SK-N-MC (cell line): ENCODE results near the gene JUN.

Experiments
- DNase-seq: peaks from one replicate; pipeline ENCODE4 v3.0.0-alpha.2; 2011; ENCODE audit warnings: low read depth, low spot score
- H3K27ac ChIP-seq: fragments of 200-600 bp; sonication (generic); 2 replicates; pipeline ENCODE4 v1.5.1; 2016; ENCODE audit warnings: mixed run types
- H3K36me3 ChIP-seq: fragments of 200-600 bp; sonication (generic); 2 replicates; pipeline ENCODE4 v1.6.1; 2017; ENCODE audit warnings: antibody characterized with exemption, low read length, mixed read lengths; ENCODE audit not compliant: insufficient read depth
- H3K4me3 ChIP-seq: fragments of 200-600 bp; sonication (generic); 2 replicates; pipeline ENCODE4 v1.5.1; 2016
- H3K9ac ChIP-seq: fragments of 200-600 bp; sonication (generic); 2 replicates; pipeline ENCODE4 v1.8.0; 2017; ENCODE audit warnings: mixed run types, mixed read lengths; ENCODE audit not compliant: insufficient read length
- H3K9me3 ChIP-seq: fragments of 200-600 bp; sonication (generic); 2 replicates; pipeline ENCODE4 v1.6.1; 2017; ENCODE audit warnings: low read depth, mild to moderate bottlenecking, antibody characterized with exemption, low read length, moderate library complexity, mixed read lengths
- EZH2 ChIP-seq: fragments of 200-600 bp; sonication (generic); IDR thresholded peaks from one replicate; pipeline ENCODE4 v1.6.1; 2017; ENCODE audit warnings: antibody characterized with exemption
- FOXP2 ChIP-seq: optimal IDR thresholded peaks from 2 replicates; pipeline ENCODE3; 2011; ENCODE audit warnings: mild to moderate bottlenecking, moderate library complexity; ENCODE audit not compliant: insufficient read depth; ENCODE audit errors: extremely low read length, control extremely low read depth
- POLR2AphosphoS5 ChIP-seq: IDR thresholded peaks from 2 replicates; pipeline ENCODE4 v1.6.1; 2012; ENCODE audit warnings: mild to moderate bottlenecking, low read depth, low read length, borderline replicate concordance

JUN gene

DNA sequence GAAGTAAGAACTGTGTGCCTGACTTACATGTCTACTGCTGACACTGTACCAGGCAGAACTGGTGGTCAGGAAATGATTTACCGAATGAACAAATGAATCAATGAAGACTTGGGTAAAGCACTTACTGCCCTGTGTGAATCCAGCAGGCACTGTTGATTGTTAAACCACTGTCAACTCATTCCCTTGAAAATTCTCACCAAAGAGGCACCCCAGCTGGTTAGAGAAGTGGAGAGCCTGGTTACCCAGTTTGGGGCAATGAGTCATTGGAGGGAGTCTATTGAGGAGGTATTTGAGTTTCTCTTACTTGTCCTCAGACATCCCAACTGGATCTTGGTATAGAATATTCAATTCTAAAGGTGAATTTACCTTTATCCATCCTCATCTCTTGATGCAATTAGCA, 34.2 kb downstream of the JUN start:
- Histone ChIP-seq H3K36me3 (no peaks in the 10 kb centered on the region), H3K4me3 (no peak overlapping the region), H3K9me3 (no peaks in the 10 kb centered on the region), H3K9ac (no peak overlapping the region), H3K27ac (no peak overlapping the region)
- no peak for TF ChIP-seq POLR2AphosphoS5
- TF ChIP-seq FOXP2, result no peak
- TF ChIP-seq EZH2, result no peak
- no peak for DNase-seq

DNA sequence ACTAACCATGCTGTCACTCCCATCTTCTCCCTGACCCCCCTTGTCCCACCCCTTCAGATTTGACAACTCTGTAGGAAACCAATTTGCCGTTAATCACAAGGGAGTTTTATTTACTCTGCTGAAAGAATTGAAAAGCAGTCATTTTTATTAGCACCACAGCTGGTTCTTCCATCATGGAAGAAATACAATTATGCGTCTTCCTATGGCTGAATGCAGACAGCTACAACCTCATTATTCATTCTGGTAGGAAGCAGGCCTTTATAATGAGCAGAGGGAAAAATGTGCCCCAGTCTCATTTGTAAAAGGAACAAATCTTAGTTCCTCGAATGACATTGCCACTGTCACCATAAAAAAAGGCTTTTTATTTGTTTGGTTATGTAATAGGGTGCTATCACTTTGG, 35.2 kb downstream of the JUN start:
- peak; percentile 24 for DNase-seq
- TF ChIP-seq EZH2 (no peak), FOXP2 (no peak)
- Histone ChIP-seq H3K9ac (no peak overlapping the region), H3K9me3 (no peaks in the 10 kb centered on the region), H3K4me3 (no peak overlapping the region), H3K27ac (no peak overlapping the region), H3K36me3 (no peaks in the 10 kb centered on the region)

DNA sequence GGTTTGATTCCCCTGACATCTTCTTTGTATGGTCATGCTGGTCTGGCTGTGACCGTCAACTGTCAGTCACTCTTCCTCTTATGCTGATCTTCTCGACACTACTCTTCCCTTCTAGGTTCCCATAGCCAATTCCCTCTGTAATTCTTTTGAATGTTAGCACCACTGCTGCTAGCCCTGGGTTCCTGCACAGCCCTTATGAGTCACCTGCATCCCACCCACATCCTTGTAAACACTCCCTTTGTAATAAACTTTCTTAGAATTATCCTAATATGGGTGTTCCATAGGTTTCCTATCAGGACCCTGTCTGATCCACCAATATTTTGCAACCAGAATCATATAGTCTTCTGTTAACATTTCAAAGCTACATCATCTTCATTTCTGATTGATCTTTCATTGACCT, 37.1 kb downstream of the JUN start:
- no peak for DNase-seq

DNA sequence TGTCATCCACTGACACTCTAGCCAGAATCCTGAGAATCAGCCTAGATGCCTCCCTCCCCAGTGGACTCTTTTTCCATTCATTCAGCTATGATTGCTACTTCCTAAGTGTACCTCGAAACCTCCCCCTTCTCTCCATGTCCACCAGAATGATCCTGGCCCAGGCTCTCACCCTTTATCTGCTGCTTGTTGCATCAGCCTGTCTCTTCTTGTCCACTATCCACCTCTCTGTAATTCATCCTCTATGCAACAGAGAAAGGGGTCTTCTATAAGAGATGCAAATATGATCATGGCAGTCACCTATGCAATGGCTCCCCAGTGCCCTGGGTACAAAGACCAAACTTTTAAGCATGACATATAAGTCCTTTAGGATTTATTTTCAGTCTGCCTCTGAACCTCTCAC, 37.7 kb downstream of the JUN start:
- Histone ChIP-seq H3K36me3 (no peaks in the 10 kb centered on the region), H3K4me3 (no peak overlapping the region), H3K27ac (no peak overlapping the region), H3K9ac (no peak overlapping the region), H3K9me3 (no peaks in the 10 kb centered on the region)
- no peak for DNase-seq
- TF ChIP-seq EZH2, result no peak
- TF ChIP-seq FOXP2, result no peak
- TF ChIP-seq POLR2AphosphoS5, result no peak

More for the DNA sequence above, 37.1 kb downstream of the JUN start:
- Histone ChIP-seq H3K4me3 (no peak overlapping the region), H3K9me3 (no peaks in the 10 kb centered on the region), H3K36me3 (no peaks in the 10 kb centered on the region), H3K27ac (no peak overlapping the region), H3K9ac (no peak overlapping the region)
- TF ChIP-seq EZH2, result no peak

DNA sequence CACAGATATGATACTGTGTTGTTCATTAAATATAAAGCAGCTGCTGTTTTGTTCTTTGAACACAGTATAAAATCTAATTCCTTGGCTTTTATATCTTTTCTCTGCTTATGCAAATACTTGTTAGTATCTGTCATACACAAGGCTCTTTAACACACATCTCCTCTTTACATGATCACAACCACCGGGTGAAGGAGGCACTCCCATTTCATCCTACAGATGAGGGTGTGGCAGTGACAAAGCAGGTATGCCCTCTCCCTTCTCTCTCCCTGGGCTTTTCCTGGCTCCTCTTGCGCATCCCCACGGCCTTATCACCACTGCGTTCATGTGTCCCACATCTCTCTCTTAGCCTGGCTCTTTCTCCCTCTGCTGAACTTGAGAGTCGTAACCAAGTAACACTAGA, 38.2 kb downstream of the JUN start:
- Histone ChIP-seq H3K27ac (no peak overlapping the region), H3K4me3 (no peak overlapping the region), H3K9me3 (no peaks in the 10 kb centered on the region), H3K36me3 (no peaks in the 10 kb centered on the region), H3K9ac (no peak overlapping the region)
- no peak for TF ChIP-seq FOXP2
- TF ChIP-seq POLR2AphosphoS5, result no peak
- TF ChIP-seq EZH2, result no peak
- no peak for DNase-seq

DNA sequence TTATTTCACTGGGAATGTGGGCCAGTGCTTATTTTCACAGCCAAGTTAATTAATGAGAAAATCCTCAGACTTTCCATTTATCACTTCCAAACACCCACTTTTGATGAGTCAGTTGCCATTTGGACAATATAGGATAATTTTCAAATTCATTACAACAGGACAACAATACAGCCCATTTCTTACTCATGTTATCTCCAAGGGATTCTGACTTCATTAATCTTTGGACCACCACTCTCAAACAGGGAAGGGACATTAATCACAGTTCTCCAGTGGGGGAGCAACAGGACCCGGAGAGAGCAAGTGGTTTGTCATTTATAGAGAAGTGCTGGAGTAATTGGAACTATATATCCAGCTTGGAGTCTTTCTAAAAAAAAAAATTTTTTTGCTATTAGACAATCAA, 38.7 kb downstream of the JUN start:
- no peak for TF ChIP-seq FOXP2
- no peak for TF ChIP-seq POLR2AphosphoS5
- TF ChIP-seq EZH2, result no peak
- H3K9ac ChIP-seq, result no peak overlapping the region
- no peak overlapping the region for H3K4me3 ChIP-seq
- H3K9me3 ChIP-seq, result no peaks in the 10 kb centered on the region
- H3K36me3 ChIP-seq, result no peaks in the 10 kb centered on the region
- DNase-seq, result no peak
- no peak overlapping the region for H3K27ac ChIP-seq

DNA sequence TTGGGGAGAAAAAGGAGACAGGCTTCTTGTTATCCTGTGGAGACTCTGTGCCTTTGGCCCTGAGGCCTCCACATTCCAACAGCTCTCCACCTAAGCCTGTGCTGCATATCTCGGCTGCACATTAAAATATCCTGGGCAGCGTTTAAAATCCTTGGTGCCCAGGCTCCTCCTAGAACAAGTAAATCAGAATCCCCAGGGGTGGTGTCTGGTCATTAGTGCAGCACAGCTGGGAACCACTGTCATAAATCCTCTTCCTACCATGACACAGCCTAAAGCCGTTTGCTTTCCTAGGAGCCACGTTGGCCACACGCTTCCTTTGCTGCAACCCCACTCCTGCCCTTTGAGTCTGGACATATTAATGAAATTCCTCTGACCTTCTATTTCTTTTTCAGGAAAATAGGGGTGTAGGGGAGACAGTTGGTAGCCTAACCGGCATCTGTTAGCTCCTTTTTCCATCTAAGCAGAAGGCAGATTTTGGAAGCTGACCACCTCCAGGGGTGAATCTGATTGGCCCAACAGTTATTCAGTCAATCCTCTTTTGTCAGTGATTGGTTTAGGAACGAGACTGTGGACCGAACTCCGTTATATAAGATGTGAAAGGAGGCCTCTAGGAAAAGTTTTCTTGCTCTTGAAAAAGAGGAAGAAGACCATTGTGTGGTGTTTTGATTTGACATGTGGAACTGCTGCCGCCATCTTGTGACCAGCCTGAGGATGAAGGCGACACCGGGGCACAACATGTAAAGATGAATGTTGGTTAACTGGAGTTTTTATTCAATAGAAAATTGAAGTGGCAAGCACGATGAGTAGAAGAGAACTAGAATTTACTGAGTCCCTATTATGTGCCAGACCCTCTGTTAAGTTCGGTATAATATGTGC, 41.9 kb downstream of the JUN start:
- no peak for DNase-seq

DNA sequence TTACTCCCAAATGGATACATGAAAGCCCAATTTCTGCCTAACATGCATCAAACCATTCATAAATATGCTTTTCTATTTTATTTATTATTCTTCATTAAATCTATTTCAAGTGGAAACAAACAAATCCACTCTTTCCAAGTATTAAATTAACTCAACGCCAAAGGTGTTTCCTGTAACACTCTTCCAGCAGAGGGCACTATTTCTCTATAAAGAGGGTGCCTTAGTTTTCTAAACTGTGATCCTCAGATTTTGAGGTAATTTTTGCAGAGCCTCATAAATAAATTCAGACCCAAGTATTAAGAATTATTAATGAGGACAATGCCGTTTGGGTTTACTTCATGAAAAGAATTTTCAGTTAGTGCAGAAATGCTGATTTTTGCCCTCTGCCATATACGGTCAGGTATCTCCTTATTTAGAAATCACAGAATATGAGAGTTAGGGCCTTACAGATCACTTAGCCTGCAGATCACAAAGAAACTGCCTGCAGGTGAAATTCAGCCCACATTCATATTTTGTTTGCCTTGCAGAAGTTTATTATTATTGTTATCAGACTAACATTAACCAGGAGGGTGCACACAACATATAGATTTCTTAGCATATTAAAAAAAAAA, 43.9 kb downstream of the JUN start:
- Histone ChIP-seq H3K36me3 (no peaks in the 10 kb centered on the region), H3K9me3 (no peaks in the 10 kb centered on the region), H3K9ac (no peak overlapping the region), H3K27ac (no peak overlapping the region), H3K4me3 (no peak overlapping the region)
- DNase-seq, result peak; percentile 70
- TF ChIP-seq POLR2AphosphoS5, result no peak
- no peak for TF ChIP-seq EZH2
- TF ChIP-seq FOXP2, result no peak

More for the DNA sequence above, 41.9 kb downstream of the JUN start:
- Histone ChIP-seq H3K27ac (no peak overlapping the region), H3K9me3 (no peaks in the 10 kb centered on the region), H3K9ac (no peak overlapping the region), H3K4me3 (no peak overlapping the region), H3K36me3 (no peaks in the 10 kb centered on the region)
- TF ChIP-seq EZH2, result no peak
- TF ChIP-seq FOXP2, result no peak
- no peak for TF ChIP-seq POLR2AphosphoS5

DNA sequence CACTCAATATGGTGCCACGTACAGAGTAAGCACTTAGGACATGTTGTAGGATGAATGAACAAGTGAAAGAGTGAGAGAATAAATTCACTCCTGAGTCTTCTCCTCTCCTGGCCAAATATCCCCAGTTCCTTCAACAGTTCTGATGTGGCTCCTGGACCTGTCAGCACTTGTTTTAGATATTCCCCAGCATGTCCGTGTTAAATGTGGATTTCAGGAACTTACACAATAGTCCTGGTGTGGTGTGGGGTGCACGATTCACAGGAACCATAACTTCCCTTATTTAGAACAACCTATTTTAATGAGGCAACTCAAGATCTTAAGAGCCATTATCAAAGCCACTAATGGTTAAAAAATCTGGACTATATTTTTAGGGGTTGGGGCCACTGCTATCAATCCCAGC, 45.0 kb downstream of the JUN start:
- Histone ChIP-seq H3K4me3 (no peak overlapping the region), H3K36me3 (no peaks in the 10 kb centered on the region), H3K27ac (no peak overlapping the region), H3K9ac (no peak overlapping the region), H3K9me3 (no peaks in the 10 kb centered on the region)
- DNase-seq, result no peak
- TF ChIP-seq EZH2 (no peak), POLR2AphosphoS5 (no peak), FOXP2 (no peak)
